Measurements from ENCODE around the gene NANOS3. TPM values are rescaled to one million over a fixed set of nuclear protein-coding genes. Genes with fewer than 3 reads are reported as not detected.

NANOS3 gene
- total and polyA plus RNA-seq, 9 of the 15 experiments (the other 6 are each of a cell fraction or from before 2014, with no cell fraction given): not detected

GRCh38 chr19:13846557-13847406 is 30.2 kb upstream of the NANOS3 start (continued):
- TF ChIP-seq CLOCK (CRISPR knock-in tag; IDR thresholded peaks at IDR 0.05; ENCODE audit: borderline replicate concordance) (no peak), DACH1 (IDR thresholded peaks at IDR 0.05; ENCODE audit: partially characterized antibody) (peak; percentile 33), RB1 (IDR thresholded peaks at IDR 0.05; ENCODE audit: low read depth) (0 out of 2 replicates have a peak, but pooled peaks have one; percentile 41), TEAD4 (IDR thresholded peaks at IDR 0.05; ENCODE audit: low read length) (no peak; the same call in 1 of the 2 replicates), TEAD4 (CRISPR knock-in tag; IDR thresholded peaks at IDR 0.05; ENCODE audit: borderline replicate concordance) (no peak), ZNF398 (CRISPR knock-in tag; IDR thresholded peaks at IDR 0.05) (no peak), KLF16 (IDR thresholded peaks at IDR 0.05) (no peak), KDM2B (CRISPR knock-in tag; IDR thresholded peaks at IDR 0.05) (no peak), TCF3 (CRISPR knock-in tag; IDR thresholded peaks at IDR 0.05) (no peak), MXD1 (CRISPR knock-in tag; IDR thresholded peaks at IDR 0.05; ENCODE audit: borderline replicate concordance, poor library complexity, severe bottlenecking) (no peak), NFE2 (IDR thresholded peaks at IDR 0.05; ENCODE audit: low read depth) (no peak), HMG20A (CRISPR knock-in tag; conservative IDR thresholded peaks at IDR 0.05) (no peak), ZBTB9 (CRISPR knock-in tag; IDR thresholded peaks at IDR 0.05) (peak; percentile 59), ELF1 (tag; IDR thresholded peaks at IDR 0.05) (no peak), HDAC2 (IDR thresholded peaks at IDR 0.05) (peak; percentile 17; the same call in 1 of the 2 replicates), MED1 (CRISPR knock-in tag; IDR thresholded peaks at IDR 0.05; ENCODE audit: borderline replicate concordance) (no peak), ZNF764 (CRISPR knock-in tag; IDR thresholded peaks at IDR 0.05; ENCODE audit: low read depth) (no peak), SMARCB1 (IDR thresholded peaks at IDR 0.05; ENCODE audit: insufficient read length, low read depth) (no peak), ARID1B (IDR thresholded peaks at IDR 0.05) (peak; percentile 85), ZSCAN32 (CRISPR knock-in tag; IDR thresholded peaks at IDR 0.05) (no peak), SMAD4 (CRISPR knock-in tag; conservative IDR thresholded peaks at IDR 0.05) (peak; percentile 82), ZNF239 (CRISPR knock-in tag; IDR thresholded peaks at IDR 0.05) (no peak; the same call in 1 of the 2 replicates), ZNF695 (CRISPR knock-in tag; IDR thresholded peaks at IDR 0.05) (no peak; the same call in 1 of the 2 replicates), LARP7 (IDR thresholded peaks at IDR 0.05) (no peak)
